Activated CD4-positive, alpha-beta T cell treated with anti-CD3 and anti-CD28 coated beads for 36 hours (primary cell): ENCODE measurements around the gene KANK4. TPM values are rescaled to one million over a fixed set of nuclear protein-coding genes. Genes with fewer than 3 reads are reported as not detected.
"Not testable (repeated sequence)": the region's sequence is repeated elsewhere in the genome, so short reads cannot be mapped to it uniquely, and the experiment has no call there.

Source experiments
- ATAC-seq: fragments of 200-7000 bp; cut with Tn5 transposase; one replicate; pipeline ENCODE4 v1.10.0; 2021; ENCODE audit warnings: mild to moderate bottlenecking, moderate library complexity
- CTCF ChIA-PET: fragments of 350-600 bp; sonication (Branson Sonifier 250); formaldehyde crosslinking; loops from one replicate; lab custom pipeline; 2021; ENCODE audit warnings: antibody characterized with exemption; lab: Charles Lee
- POLR2A ChIA-PET: fragments of 350-600 bp; sonication (Branson Sonifier 250); formaldehyde crosslinking; loops from one replicate; lab custom pipeline; 2021; ENCODE audit warnings: antibody characterized with exemption, inconsistent platforms; lab: Charles Lee
- DNase-seq: peaks from one replicate; pipeline ENCODE4 v3.0.0-alpha.2; 2020
- H3K27ac Mint-ChIP-seq: one replicate; pipeline ENCODE4 v1.8.0; 2021; ENCODE audit warnings: mixed read lengths
- H3K27me3 Mint-ChIP-seq: one replicate; pipeline ENCODE4 v1.8.0; 2021; ENCODE audit warnings: mixed read lengths
- H3K36me3 Mint-ChIP-seq: one replicate; pipeline ENCODE4 v1.8.0; 2021; ENCODE audit warnings: low read depth, mixed read lengths
- H3K4me1 Mint-ChIP-seq: one replicate; pipeline ENCODE4 v1.8.0; 2021; ENCODE audit warnings: mixed read lengths
- H3K4me3 Mint-ChIP-seq: one replicate; pipeline ENCODE4 v1.8.0; 2021; ENCODE audit warnings: mild to moderate bottlenecking, moderate library complexity, mixed read lengths
- H3K9me3 Mint-ChIP-seq: one replicate; pipeline ENCODE4 v1.8.0; 2021; ENCODE audit warnings: low read depth, mixed read lengths
- intact Hi-C, 2 experiments: fragments of 100-400 bp; cut with DNase I in 1 of 2; cut with micrococcal nuclease in 1 of 2; formaldehyde crosslinking; loops; one replicate each; pipeline versions ENCODE4 v1.14.2 to v1.15.1; 2022 to 2024; cut with DNase I, micrococcal nuclease
- total RNA-seq, 2 experiments: library from RNA; stranded (reverse); gene quantifications; one replicate each; pipeline ENCODE4 v1.2.3, GENCODE V29; 2021

The KANK4 gene
- total RNA-seq, 2 experiments from 2014 or later, result not detected

GRCh38 chr1:62268315-62268714 is 50.9 kb downstream of the KANK4 start:
- CTCF ChIA-PET, result no interaction called here
- Mint-ChIP-seq H3K27ac (no peak overlapping the region), H3K36me3 (peaks cover 2% of the 10 kb centered on the region), H3K4me1 (peaks cover 17% of the 10 kb centered on the region), H3K4me3 (no peak overlapping the region), H3K27me3 (no peaks in the 10 kb centered on the region), H3K9me3 (no peaks in the 10 kb centered on the region)
- intact Hi-C loops, result no loop called here
- no peak for DNase-seq
- POLR2A ChIA-PET, result no interaction called here
- no peak for ATAC-seq

GRCh38 chr1:62265956-62266935 is 53.0 kb downstream of the KANK4 start:
- H3K4me1 Mint-ChIP-seq, result peaks cover 4% of the 10 kb centered on the region
- CTCF ChIA-PET, result interaction anchor here (0.6 to 1.0 kb wide), 2 partner anchors 10 to 18 kb away, joined by 3 read pairs; no protein-coding TSS in a partner anchor
- intact Hi-C loops, result no loop called here

GRCh38 chr1:62263814-62264353 is 55.4 kb downstream of the KANK4 start:
- no peak overlapping the region for H3K27ac Mint-ChIP-seq
- ChIA-PET POLR2A (no interaction called here), CTCF (interaction anchor here (0.7 to 1.2 kb wide), 2 partner anchors 20 to 66 kb away, joined by 3 to 4 read pairs; no protein-coding TSS in a partner anchor)
- H3K4me1 Mint-ChIP-seq, result no peaks in the 10 kb centered on the region
- peaks cover 9% of the 10 kb centered on the region for H3K27me3 Mint-ChIP-seq
- intact Hi-C loops, result no loop called here
- no peaks in the 10 kb centered on the region for H3K36me3 Mint-ChIP-seq
- no peak overlapping the region for H3K4me3 Mint-ChIP-seq
- ATAC-seq (no peak), DNase-seq (no peak)
- no peaks in the 10 kb centered on the region for H3K9me3 Mint-ChIP-seq

More at GRCh38 chr1:62265956-62266935, 53.0 kb downstream of the KANK4 start:
- H3K9me3 Mint-ChIP-seq, result no peaks in the 10 kb centered on the region
- DNase-seq (no peak), ATAC-seq (no peak)
- H3K36me3 Mint-ChIP-seq, result no peaks in the 10 kb centered on the region
- H3K27me3 Mint-ChIP-seq, result peaks cover 6% of the 10 kb centered on the region
- H3K27ac Mint-ChIP-seq, result no peak overlapping the region
- POLR2A ChIA-PET, result interaction anchor here (0.6 kb wide), 1 partner anchor 75 kb away, joined by 7 read pairs; no protein-coding TSS in a partner anchor
- H3K4me3 Mint-ChIP-seq, result no peak overlapping the region

- intact Hi-C loops, result no loop called here
- Mint-ChIP-seq H3K27me3 (peaks cover 9% of the 10 kb centered on the region), H3K4me1 (no peaks in the 10 kb centered on the region), H3K36me3 (no peaks in the 10 kb centered on the region), H3K27ac (no peak overlapping the region), H3K4me3 (no peak overlapping the region), H3K9me3 (no peaks in the 10 kb centered on the region)
- ATAC-seq (no peak), DNase-seq (no peak)
- CTCF ChIA-PET, result interaction anchor here (0.7 to 1.2 kb wide), 2 partner anchors 21 to 67 kb away, joined by 3 to 4 read pairs; no protein-coding TSS in a partner anchor
- POLR2A ChIA-PET, result no interaction called here
Measured at GRCh38 chr1:62263006-62263813, 56.0 kb downstream of the KANK4 start.

- no peak for ATAC-seq
Measured at GRCh38 chr1:62260688-62261087, 58.5 kb downstream of the KANK4 start.

GRCh38 chr1:62259551-62259950 is 59.7 kb downstream of the KANK4 start:
- no peaks in the 10 kb centered on the region for H3K36me3 Mint-ChIP-seq
- no peak overlapping the region for H3K27ac Mint-ChIP-seq
- CTCF ChIA-PET, result no interaction called here
- H3K27me3 Mint-ChIP-seq, result peaks cover 9% of the 10 kb centered on the region
- DNase-seq, result no peak
- no peaks in the 10 kb centered on the region for H3K9me3 Mint-ChIP-seq
- intact Hi-C loops, result no loop called here
- no peaks in the 10 kb centered on the region for H3K4me1 Mint-ChIP-seq
- ATAC-seq, result no peak
- POLR2A ChIA-PET, result no interaction called here
- no peak overlapping the region for H3K4me3 Mint-ChIP-seq

More at GRCh38 chr1:62260688-62261087, 58.5 kb downstream of the KANK4 start:
- H3K9me3 Mint-ChIP-seq, result no peaks in the 10 kb centered on the region
- H3K36me3 Mint-ChIP-seq, result no peaks in the 10 kb centered on the region
- no peaks in the 10 kb centered on the region for H3K4me1 Mint-ChIP-seq
- no peak for DNase-seq
- CTCF ChIA-PET, result interaction anchor here (0.7 kb wide), 1 partner anchor 93 kb away, joined by 3 read pairs; no protein-coding TSS in a partner anchor
- H3K4me3 Mint-ChIP-seq, result no peak overlapping the region
- H3K27ac Mint-ChIP-seq, result no peak overlapping the region
- H3K27me3 Mint-ChIP-seq, result peaks cover 9% of the 10 kb centered on the region
- POLR2A ChIA-PET, result no interaction called here
- intact Hi-C loops, result no loop called here

- POLR2A ChIA-PET, result no interaction called here
- H3K4me1 Mint-ChIP-seq, result no peaks in the 10 kb centered on the region
- H3K27me3 Mint-ChIP-seq, result no peaks in the 10 kb centered on the region
Measured at GRCh38 chr1:62250126-62250726, 69.0 kb downstream of the KANK4 start.

GRCh38 chr1:62247391-62248168 is 71.7 kb downstream of the KANK4 start:
- POLR2A ChIA-PET, result interaction anchor here (0.5 kb wide), 1 partner anchor 15 kb away, joined by 3 read pairs; no protein-coding TSS in a partner anchor
- CTCF ChIA-PET, result no interaction called here
- Mint-ChIP-seq H3K9me3 (no peaks in the 10 kb centered on the region), H3K4me3 (no peak overlapping the region), H3K27ac (no peak overlapping the region), H3K36me3 (no peaks in the 10 kb centered on the region), H3K27me3 (no peaks in the 10 kb centered on the region), H3K4me1 (no peaks in the 10 kb centered on the region)
- intact Hi-C loops, result no loop called here
- ATAC-seq (no peak), DNase-seq (no peak)

More at GRCh38 chr1:62250126-62250726, 69.0 kb downstream of the KANK4 start:
- Mint-ChIP-seq H3K9me3 (no peaks in the 10 kb centered on the region), H3K4me3 (no peak overlapping the region), H3K36me3 (no peaks in the 10 kb centered on the region), H3K27ac (no peak overlapping the region)
- CTCF ChIA-PET, result no interaction called here
- no peak for DNase-seq
- intact Hi-C loops, result no loop called here
- ATAC-seq, result no peak

- no peaks in the 10 kb centered on the region for H3K27me3 Mint-ChIP-seq
- no peaks in the 10 kb centered on the region for H3K9me3 Mint-ChIP-seq
- CTCF ChIA-PET, result no interaction called here
- POLR2A ChIA-PET, result no interaction called here
- H3K27ac Mint-ChIP-seq, result no peak overlapping the region
- intact Hi-C loops, result no loop called here
- no peak overlapping the region for H3K4me3 Mint-ChIP-seq
- ATAC-seq (no peak), DNase-seq (no peak)
- no peaks in the 10 kb centered on the region for H3K36me3 Mint-ChIP-seq
- no peaks in the 10 kb centered on the region for H3K4me1 Mint-ChIP-seq
Measured at GRCh38 chr1:62245201-62245600, 74.0 kb downstream of the KANK4 start.

GRCh38 chr1:62244380-62244779 is 74.9 kb downstream of the KANK4 start:
- DNase-seq, H3K36me3 Mint-ChIP-seq, H3K27me3 Mint-ChIP-seq, H3K27ac Mint-ChIP-seq, CTCF ChIA-PET, ATAC-seq, intact Hi-C loops, H3K4me1 Mint-ChIP-seq, H3K4me3 Mint-ChIP-seq, H3K9me3 Mint-ChIP-seq, POLR2A ChIA-PET: not testable (repeated sequence)
